Ascending aorta (tissue), 2 donors: ENCODE measurements around the gene CLEC4G. TPM values are rescaled to one million over a fixed set of nuclear protein-coding genes. Genes with fewer than 3 reads are reported as not detected.

Experiments
- DNase-seq, 2 donors: peaks; one replicate each; pipeline ENCODE4 v3.0.0-alpha.2; 2019; ENCODE audit warnings: low spot score in 2 of 2
- H3K27ac ChIP-seq, 2 donors: fragments of 200-600 bp; sonication (generic); one replicate each; pipeline ENCODE4 v1.5.1; 2016 to 2017; ENCODE audit warnings: mild to moderate bottlenecking in 1 of 2
- H3K27me3 ChIP-seq: fragments of 200-600 bp; sonication (generic); one replicate; pipeline ENCODE4 v1.5.1; 2017
- H3K36me3 ChIP-seq, 2 donors: fragments of 200-600 bp; sonication (generic); one replicate each; pipeline ENCODE4 v1.5.1; 2016
- H3K4me1 ChIP-seq, 2 donors: fragments of 200-600 bp; sonication (generic); one replicate each; pipeline ENCODE4 v1.5.1; 2016 to 2017; ENCODE audit warnings: mild to moderate bottlenecking in 1 of 2
- H3K4me3 ChIP-seq, 2 donors: fragments of 200-600 bp; sonication (generic); one replicate each; pipeline ENCODE4 v1.5.1; 2016 to 2017; ENCODE audit warnings: mild to moderate bottlenecking in 1 of 2
- H3K9me3 ChIP-seq, 2 donors: fragments of 200-600 bp; sonication (generic); one replicate each; pipeline ENCODE4 v1.5.1; 2016
- CTCF ChIP-seq, 3 experiments: fragments of 200-600 bp in 2 of 3; fragments of 450-650 bp in 1 of 3; sonication (generic) in 2 of 3; IDR thresholded peaks; one replicate each; pipeline ENCODE4 v1.5.1; 2016 to 2019; ENCODE audit warnings: antibody characterized with exemption in 3 of 3, mild to moderate bottlenecking in 1 of 3, moderate library complexity in 1 of 3
- intact Hi-C: fragments of 100-400 bp; cut with DNase I; formaldehyde crosslinking; loops from one replicate; pipeline ENCODE4 v1.15.1; 2023
- total RNA-seq: library from RNA; depleted of rRNA; stranded (reverse); fragments of >200 nt; gene quantifications from one replicate; pipeline ENCODE4 v1.1.0, GENCODE V29; 2016

Gene CLEC4G
- total RNA-seq, 1 donor from 2014 or later: 1.7 TPM

GRCh38 chr19:7740682-7741054 is 8.8 kb upstream of the CLEC4G start:
- Histone ChIP-seq H3K4me3 (no peak overlapping the region), H3K4me1 (no peaks in the 10 kb centered on the region), H3K36me3 (no peaks in the 10 kb centered on the region), H3K9me3 (no peaks in the 10 kb centered on the region), H3K27me3 (no peaks in the 10 kb centered on the region), H3K27ac (no peak overlapping the region)
- TF ChIP-seq CTCF (IDR thresholded peaks at IDR 0.05): no peak
- intact Hi-C loops: no loop called here
- no peak for DNase-seq

GRCh38 chr19:7739801-7740681 is 8.1 kb upstream of the CLEC4G start:
- Histone ChIP-seq H3K4me1 (no peaks in the 10 kb centered on the region), H3K4me3 (no peak overlapping the region)
- DNase-seq: no peak

GRCh38 chr19:7739211-7739755 is 7.4 kb upstream of the CLEC4G start:
- intact Hi-C loops: no loop called here
- Histone ChIP-seq H3K36me3 (no peaks in the 10 kb centered on the region), H3K4me1 (no peaks in the 10 kb centered on the region), H3K9me3 (no peaks in the 10 kb centered on the region), H3K4me3 (no peak overlapping the region), H3K27me3 (no peaks in the 10 kb centered on the region), H3K27ac (no peak overlapping the region)
- TF ChIP-seq CTCF (IDR thresholded peaks at IDR 0.05): no peak
- no peak for DNase-seq

More at GRCh38 chr19:7739801-7740681, 8.1 kb upstream of the CLEC4G start:
- no peak for TF ChIP-seq CTCF (IDR thresholded peaks at IDR 0.05)
- Histone ChIP-seq H3K27me3 (no peaks in the 10 kb centered on the region), H3K36me3 (no peaks in the 10 kb centered on the region), H3K9me3 (no peaks in the 10 kb centered on the region), H3K27ac (no peak overlapping the region)
- intact Hi-C loops: no loop called here

- no peaks in the 10 kb centered on the region for H3K27me3 ChIP-seq
- intact Hi-C loops: no loop called here
- TF ChIP-seq CTCF (IDR thresholded peaks at IDR 0.05): no peak
- no peaks in the 10 kb centered on the region for H3K9me3 ChIP-seq
- H3K4me1 ChIP-seq: no peaks in the 10 kb centered on the region
- H3K36me3 ChIP-seq: no peaks in the 10 kb centered on the region
- H3K4me3 ChIP-seq: no peak overlapping the region
- no peak overlapping the region for H3K27ac ChIP-seq
- DNase-seq: no peak
Measured at GRCh38 chr19:7738023-7738422, 6.1 kb upstream of the CLEC4G start.

- intact Hi-C loops: no loop called here
- no peaks in the 10 kb centered on the region for H3K4me1 ChIP-seq
- no peaks in the 10 kb centered on the region for H3K27me3 ChIP-seq
- DNase-seq: no peak
- no peak overlapping the region for H3K4me3 ChIP-seq
- no peak for TF ChIP-seq CTCF (IDR thresholded peaks at IDR 0.05)
- no peaks in the 10 kb centered on the region for H3K9me3 ChIP-seq
- H3K27ac ChIP-seq: no peak overlapping the region
- H3K36me3 ChIP-seq: no peaks in the 10 kb centered on the region
Measured at GRCh38 chr19:7737215-7737614, 5.3 kb upstream of the CLEC4G start.
